ENCODE data around the gene ZMYND8.
A peak's percentile ranks its signal among the peaks of the same experiment; 100 is the strongest.

DNA sequence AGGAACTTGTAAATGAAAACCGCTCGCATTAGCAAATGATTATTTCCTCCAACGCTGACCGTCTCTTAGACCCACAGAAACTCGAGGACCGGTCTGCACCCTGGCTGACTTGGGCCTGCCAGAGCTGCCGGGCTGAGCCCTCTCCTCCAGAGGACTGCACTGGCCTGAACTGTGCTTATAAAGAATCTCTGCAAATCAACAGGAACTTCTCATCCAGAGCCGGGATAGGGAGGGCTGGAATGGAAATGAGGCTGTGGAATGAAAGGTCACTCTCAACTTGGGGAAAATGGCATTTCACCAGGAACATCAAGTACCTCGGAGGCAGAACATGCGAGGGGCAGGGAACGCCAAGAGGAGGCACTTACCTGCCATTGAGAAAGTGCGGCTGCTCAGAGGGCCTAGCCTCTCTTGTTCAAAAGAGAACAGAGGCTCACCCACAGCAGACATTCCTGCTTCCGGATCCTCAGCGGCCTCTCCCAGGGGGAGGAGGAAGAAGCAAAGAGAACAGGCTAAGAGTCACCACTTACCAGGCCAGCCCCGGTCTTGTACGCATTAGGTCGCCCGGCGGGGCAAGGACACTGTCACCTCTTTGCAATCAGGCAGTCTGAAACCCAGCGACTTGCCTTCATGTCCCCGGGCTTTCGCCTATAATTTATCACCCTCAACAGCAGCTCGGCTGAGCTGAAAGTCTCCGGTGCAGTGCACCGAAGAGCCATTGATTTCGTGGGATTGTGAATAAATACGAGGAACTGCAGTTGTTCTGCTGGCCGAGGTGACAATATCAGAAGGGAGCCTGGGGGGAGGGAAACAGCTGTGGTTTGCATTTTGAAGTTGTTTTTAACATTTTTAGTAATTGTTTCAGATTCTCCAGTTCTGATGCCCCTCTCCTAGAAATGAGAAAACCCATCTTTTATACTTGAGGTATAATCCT lies 37.6 kb downstream of the ZMYND8 start:
- TF ChIP-seq, protein P1, sequence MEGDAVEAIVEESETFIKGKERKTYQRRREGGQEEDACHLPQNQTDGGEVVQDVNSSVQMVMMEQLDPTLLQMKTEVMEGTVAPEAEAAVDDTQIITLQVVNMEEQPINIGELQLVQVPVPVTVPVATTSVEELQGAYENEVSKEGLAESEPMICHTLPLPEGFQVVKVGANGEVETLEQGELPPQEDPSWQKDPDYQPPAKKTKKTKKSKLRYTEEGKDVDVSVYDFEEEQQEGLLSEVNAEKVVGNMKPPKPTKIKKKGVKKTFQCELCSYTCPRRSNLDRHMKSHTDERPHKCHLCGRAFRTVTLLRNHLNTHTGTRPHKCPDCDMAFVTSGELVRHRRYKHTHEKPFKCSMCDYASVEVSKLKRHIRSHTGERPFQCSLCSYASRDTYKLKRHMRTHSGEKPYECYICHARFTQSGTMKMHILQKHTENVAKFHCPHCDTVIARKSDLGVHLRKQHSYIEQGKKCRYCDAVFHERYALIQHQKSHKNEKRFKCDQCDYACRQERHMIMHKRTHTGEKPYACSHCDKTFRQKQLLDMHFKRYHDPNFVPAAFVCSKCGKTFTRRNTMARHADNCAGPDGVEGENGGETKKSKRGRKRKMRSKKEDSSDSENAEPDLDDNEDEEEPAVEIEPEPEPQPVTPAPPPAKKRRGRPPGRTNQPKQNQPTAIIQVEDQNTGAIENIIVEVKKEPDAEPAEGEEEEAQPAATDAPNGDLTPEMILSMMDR (IDR thresholded peaks at IDR 0.05), result no peak
- TF ChIP-seq POLR2A (IDR thresholded peaks at IDR 0.05), result peak in 2 of 3 donors; percentile 62 to 71
